ENCODE data around the gene RCC2.

The RCC2 gene

GRCh38 chr1:17441993-17442357 is 2.5 kb upstream of the RCC2 start:
- DNase-seq, result no peak

GRCh38 chr1:17441265-17441992 is 2.0 kb upstream of the RCC2 start:
- no peak for DNase-seq

GRCh38 chr1:17440827-17441168 is 1.3 kb upstream of the RCC2 start:
- no peak for DNase-seq

GRCh38 chr1:17440074-17440826 is 773 bp upstream of the RCC2 start:
- DNase-seq, result no peak

GRCh38 chr1:17438318-17439249 is 893 bp downstream of the RCC2 start:
- peak; percentile 69 for DNase-seq

GRCh38 chr1:17437580-17438317 is 1.7 kb downstream of the RCC2 start:
- DNase-seq, result peak; percentile 63

- no peak for DNase-seq
Measured at GRCh38 chr1:17437260-17437579, 2.3 kb downstream of the RCC2 start.

GRCh38 chr1:17436380-17437174 is 2.9 kb downstream of the RCC2 start:
- no peak for DNase-seq

GRCh38 chr1:17434601-17435000 is 4.9 kb downstream of the RCC2 start:
- no peak for DNase-seq

- no peak for DNase-seq
Measured at GRCh38 chr1:17434016-17434415, 5.5 kb downstream of the RCC2 start.

GRCh38 chr1:17433261-17433660 is 6.2 kb downstream of the RCC2 start:
- no peak for DNase-seq

GRCh38 chr1:17432412-17432811 is 7.1 kb downstream of the RCC2 start:
- no peak for DNase-seq

GRCh38 chr1:17429183-17429582 is 10.3 kb downstream of the RCC2 start:
- no peak for DNase-seq

- DNase-seq, result no peak
Measured at GRCh38 chr1:17427696-17428660, 11.5 kb downstream of the RCC2 start.

GRCh38 chr1:17425806-17426600 is 13.5 kb downstream of the RCC2 start:
- DNase-seq, result no peak

- DNase-seq, result no peak
Measured at GRCh38 chr1:17423781-17424245, 15.7 kb downstream of the RCC2 start.

- no peak for DNase-seq
Measured at GRCh38 chr1:17422461-17422860, 17.0 kb downstream of the RCC2 start.

GRCh38 chr1:17420391-17420918 is 19.0 kb downstream of the RCC2 start:
- no peak for DNase-seq

GRCh38 chr1:17419626-17420328 is 19.7 kb downstream of the RCC2 start:
- peak; percentile 78 for DNase-seq

Measured in activated CD4-positive, CD25-positive, alpha-beta regulatory T cell treated with anti-CD3 and anti-CD28 coated beads, Interleukin-2, amount 50 U/mL, for 72 hours (primary cell).